ENCODE results near the gene CLSTN3. TPM values are rescaled to one million over a fixed set of nuclear protein-coding genes. Genes with fewer than 3 reads are reported as not detected.

CLSTN3 gene
- total and polyA plus RNA-seq, 2 of the 8 experiments (the other 6 are each of a cell fraction or from before 2014, with no cell fraction given) = 20.4 to 26.3 TPM

DNA sequence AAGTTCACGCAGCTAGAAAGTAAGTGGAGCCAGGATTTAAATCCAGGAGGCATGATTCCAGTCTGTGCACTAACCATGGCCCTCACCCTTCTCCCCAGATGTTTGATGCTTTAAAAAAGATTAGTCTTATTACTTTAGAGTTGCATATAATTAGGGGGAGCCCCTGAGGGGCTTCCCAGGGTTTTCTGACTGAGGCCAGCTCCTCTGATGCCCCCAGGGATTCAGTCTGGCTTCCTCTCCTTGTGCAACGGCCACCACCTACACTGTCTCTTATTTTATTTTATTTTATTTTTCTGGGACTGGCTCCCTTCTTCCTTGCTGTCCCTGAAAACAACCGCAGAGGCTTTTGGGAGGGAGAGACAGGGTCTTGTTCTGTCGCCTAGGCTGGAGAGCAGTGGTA lies 22.6 kb downstream of the CLSTN3 start:
- Histone ChIP-seq H3K79me1 (ENCODE audit: low read depth, low read length) (no peaks in the 10 kb centered on the region), H2AFZ (ENCODE audit: low read length) (no peak overlapping the region), H4K20me1 (replicated peaks in 1 of 2; ENCODE audit: control insufficient read depth in 1 of 2, insufficient read depth in 2 of 2, low read length in 2 of 2) (peaks cover 2 to 3% of the 10 kb centered on the region in 2 experiments), H3K14ac (ENCODE audit: insufficient read length) (no peak overlapping the region), H4K5ac (ENCODE audit: insufficient read length, low read depth, low read length) (no peak overlapping the region), H2BK120ac (replicated peaks; ENCODE audit: low read depth, low read length) (no peak overlapping the region), H3K36me3 (ENCODE audit: control insufficient read depth in 2 of 4, insufficient read depth in 4 of 4, low read length in 3 of 4) (peaks cover 0 to 9% (median 0%) of the 10 kb centered on the region in 4 experiments; a peak in 5 of 8 replicates), H2BK15ac (ENCODE audit: low read length) (no peak overlapping the region), H3K4me2 (ENCODE audit: insufficient read depth in 1 of 2, low read depth in 2 of 2, low read length in 2 of 2) (no peak overlapping the region), H2BK12ac (ENCODE audit: low read depth, low read length) (no peak overlapping the region), H3K18ac (ENCODE audit: extremely low read depth, low read length) (no peak overlapping the region), H2BK20ac (ENCODE audit: low read length) (no peak overlapping the region), H3K9ac (replicated peaks in 1 of 4; ENCODE audit: extremely low read depth in 1 of 4, low read depth in 3 of 4, low read length in 3 of 4) (no peak overlapping the region), H4K8ac (ENCODE audit: extremely low read depth, insufficient read depth, low read length) (no peak overlapping the region), H2AK5ac (ENCODE audit: low read depth, low read length) (no peak overlapping the region), H3K27ac (ENCODE audit: low read depth, low read length) (no peak overlapping the region), H3K4ac (replicated peaks; ENCODE audit: insufficient read length, low read depth, low read length) (no peak overlapping the region), H4K91ac (replicated peaks; ENCODE audit: insufficient read length, low read length) (no peak overlapping the region), H3K79me2 (ENCODE audit: control insufficient read depth in 1 of 2, insufficient read depth in 2 of 2, low read length in 2 of 2) (no peaks in the 10 kb centered on the region), H3K23me2 (ENCODE audit: low read depth, low read length) (no peaks in the 10 kb centered on the region), H3K4me1 (replicated peaks in 1 of 4; ENCODE audit: control insufficient read depth in 3 of 4, insufficient read depth in 4 of 4, low read length in 3 of 4) (no peaks in the 10 kb centered on the region), H3K27me3 (replicated peaks in 1 of 4; ENCODE audit: control insufficient read depth in 3 of 4, extremely low read depth in 1 of 4, insufficient read depth in 3 of 4, low read length in 3 of 4) (no peaks in the 10 kb centered on the region), H2BK5ac (ENCODE audit: low read depth, low read length) (no peak overlapping the region), H3K23ac (ENCODE audit: insufficient read length) (no peak overlapping the region), H3K56ac (replicated peaks; ENCODE audit: insufficient read length, low read depth, low read length) (no peak overlapping the region), H3K9me3 (ENCODE audit: insufficient read depth in 2 of 2, low read depth in 1 of 2, low read length in 1 of 2) (no peaks in the 10 kb centered on the region), H3K4me3 (ENCODE audit: extremely low read depth in 1 of 4, insufficient read depth in 2 of 4, low read depth in 3 of 4, low read length in 4 of 4) (no peak overlapping the region)
- TF ChIP-seq ATF2 (IDR thresholded peaks at IDR 0.05; ENCODE audit: low read length) (no peak), HDAC2 (IDR thresholded peaks at IDR 0.05; ENCODE audit: borderline replicate concordance in 1 of 2, low read depth in 2 of 2, low read length in 2 of 2) (no peak)
- TF ChIP-seq, protein P1, sequence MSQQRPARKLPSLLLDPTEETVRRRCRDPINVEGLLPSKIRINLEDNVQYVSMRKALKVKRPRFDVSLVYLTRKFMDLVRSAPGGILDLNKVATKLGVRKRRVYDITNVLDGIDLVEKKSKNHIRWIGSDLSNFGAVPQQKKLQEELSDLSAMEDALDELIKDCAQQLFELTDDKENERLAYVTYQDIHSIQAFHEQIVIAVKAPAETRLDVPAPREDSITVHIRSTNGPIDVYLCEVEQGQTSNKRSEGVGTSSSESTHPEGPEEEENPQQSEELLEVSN (IDR thresholded peaks at IDR 0.05) = no peak
- DNase-seq (ENCODE audit: low read depth in 1 of 2, low spot score in 2 of 2) = no peak
- FAIRE-seq = no peak
- ChIA-PET CTCF (ENCODE audit: partially characterized antibody) (interaction anchor here (0.8 to 10.0 kb wide), 6 partner anchors 9 to 92 kb away, joined by 3 to 151 read pairs (median 5); partner anchors contain the start of gene C1S), POLR2A (ENCODE audit: partially characterized antibody) (interaction anchor here (1.4 to 1.5 kb wide), 2 partner anchors 10 to 209 kb away, joined by 3 to 5 read pairs; partner anchors contain the start of genes C12orf57 and RNU7-1)
- 83% methylated on average over 4 of the region's 4 CpGs; no CpG with 5 or more reads in 1 of the 2 experiments for WGBS, 2 experiments (ENCODE audit: extremely low coverage in 1 of 2, insufficient coverage in 1 of 2, insufficient read length in 1 of 2, insufficient replicate concordance in 2 of 2, low coverage in 1 of 2, low lambda C conversion rate in 2 of 2, missing lambda C conversion rate in 1 of 2)
